HTERT RPE-1 (cell line): ENCODE measurements around the gene ACAD10.
"Not testable (repeated sequence)": the region's sequence is repeated elsewhere in the genome, so short reads cannot be mapped to it uniquely, and the experiment has no call there.

ENCODE experiments used
- in situ Hi-C: fragments of 300-500 bp; cut with MboI; formaldehyde crosslinking; loops from 4 replicates; pipeline ENCODE4 v1.14.3; 2020; ENCODE audit warnings: low sequenced_read_pairs

ACAD10 gene

GRCh38 chr12:111685811-111686573, at the start of gene ACAD10, which contains the start of gene BRAP:
TSS of gene ACAD10 (plus strand) at chr12:111686053. CDS start at chr12:111692710, 6,657 bp downstream.
TSS of gene BRAP (minus strand) at chr12:111685956. CDS start at chr12:111685792, 164 bp downstream.
- in situ Hi-C loops, result no loop called here

- in situ Hi-C loops, result no loop called here
Observed at GRCh38 chr12:111636209-111636945, 49.5 kb upstream of the ACAD10 start.

GRCh38 chr12:111638556-111638955, 47.3 kb upstream of the ACAD10 start:
- in situ Hi-C loops, result no loop called here

- in situ Hi-C loops, result no loop called here
Observed at GRCh38 chr12:111640506-111640905, 45.3 kb upstream of the ACAD10 start.

- in situ Hi-C loops, result no loop called here
Observed at GRCh38 chr12:111642681-111643426, 43.0 kb upstream of the ACAD10 start.

GRCh38 chr12:111643427-111643826, 42.4 kb upstream of the ACAD10 start:
- in situ Hi-C loops, result no loop called here

GRCh38 chr12:111645433-111645832, 40.4 kb upstream of the ACAD10 start:
- in situ Hi-C loops, result no loop called here

- in situ Hi-C loops, result no loop called here
Observed at GRCh38 chr12:111650912-111651311, 34.9 kb upstream of the ACAD10 start.

- in situ Hi-C loops, result not testable (repeated sequence)
Observed at GRCh38 chr12:111652530-111652929, 33.3 kb upstream of the ACAD10 start.

GRCh38 chr12:111653596-111653995, 32.3 kb upstream of the ACAD10 start:
- in situ Hi-C loops, result no loop called here

- in situ Hi-C loops, result no loop called here
Observed at GRCh38 chr12:111655356-111655755, 30.5 kb upstream of the ACAD10 start.

- in situ Hi-C loops, result no loop called here
Observed at GRCh38 chr12:111656016-111656415, 29.8 kb upstream of the ACAD10 start.

GRCh38 chr12:111664499-111664898, 21.4 kb upstream of the ACAD10 start:
- in situ Hi-C loops, result no loop called here

- in situ Hi-C loops, result no loop called here
Observed at GRCh38 chr12:111664961-111665865, 20.6 kb upstream of the ACAD10 start.

GRCh38 chr12:111672822-111673381, 13.0 kb upstream of the ACAD10 start:
- in situ Hi-C loops, result no loop called here

GRCh38 chr12:111673503-111673902, 12.3 kb upstream of the ACAD10 start:
- in situ Hi-C loops, result no loop called here

- in situ Hi-C loops, result no loop called here
Observed at GRCh38 chr12:111677186-111677585, 8.7 kb upstream of the ACAD10 start.

GRCh38 chr12:111684485-111685198, 1.2 kb upstream of the ACAD10 start:
- in situ Hi-C loops, result not testable (repeated sequence)

- in situ Hi-C loops, result no loop called here
Observed at GRCh38 chr12:111685322-111685810, 487 bp upstream of the ACAD10 start.
